ENCODE measurements around the gene ZNF777. TPM values are rescaled to one million over a fixed set of nuclear protein-coding genes. Genes with fewer than 3 reads are reported as not detected.
"Not testable (repeated sequence)": the region's sequence is repeated elsewhere in the genome, so short reads cannot be mapped to it uniquely, and the experiment has no call there.

The ZNF777 gene
- total and polyA plus RNA-seq, 12 donors: 3.5 to 16.2 (median 11.8) TPM

- no peak overlapping the region for H3K4me3 ChIP-seq
- no peaks in the 10 kb centered on the region for H3K4me1 ChIP-seq (replicated peaks in 1 of 2)
- H3K27ac ChIP-seq: no peak overlapping the region
- H3K27me3 ChIP-seq: no peaks in the 10 kb centered on the region
- H3K9me3 ChIP-seq (replicated peaks in 1 of 3): no peaks in the 10 kb centered on the region
- TF ChIP-seq POLR2A (IDR thresholded peaks at IDR 0.05) (no peak), CTCF (IDR thresholded peaks at IDR 0.05) (no peak)
- 62 to 72% (median 68%) methylated on average over 14 of the region's 14 CpGs for WGBS, 4 donors
- DNase-seq: no peak
- intact Hi-C loops (cut with DNase I): no loop called here
- H3K36me3 ChIP-seq (replicated peaks in 1 of 2): no peaks in the 10 kb centered on the region
Observed at GRCh38 chr7:149397470-149398043, 63.3 kb downstream of the ZNF777 start.

- H3K36me3 ChIP-seq (replicated peaks in 1 of 2); DNase-seq; H3K9me3 ChIP-seq (replicated peaks in 1 of 3); H3K4me3 ChIP-seq; intact Hi-C loops (cut with DNase I); H3K4me1 ChIP-seq (replicated peaks in 1 of 2); H3K27me3 ChIP-seq; H3K27ac ChIP-seq: not testable (repeated sequence)
- 58 to 64% (median 58%) methylated on average over 6 of the region's 6 CpGs for WGBS, 4 donors
Observed at GRCh38 chr7:149388550-149389335, 72.1 kb downstream of the ZNF777 start.

- DNase-seq; H3K27me3 ChIP-seq; H3K4me3 ChIP-seq; H3K27ac ChIP-seq; H3K9me3 ChIP-seq (replicated peaks in 1 of 3); intact Hi-C loops (cut with DNase I); H3K36me3 ChIP-seq (replicated peaks in 1 of 2); H3K4me1 ChIP-seq (replicated peaks in 1 of 2): not testable (repeated sequence)
- 55 to 74% (median 60%) methylated on average over 4 of the region's 4 CpGs for WGBS, 4 donors
Observed at GRCh38 chr7:149386514-149386913, 74.3 kb downstream of the ZNF777 start.

- intact Hi-C loops (cut with DNase I): no loop called here
- DNase-seq: no peak
- 44 to 54% (median 50%) methylated on average over 9 of the region's 9 CpGs for WGBS, 4 donors
- H3K4me1 ChIP-seq (replicated peaks in 1 of 2): no peaks in the 10 kb centered on the region
- no peak overlapping the region for H3K27ac ChIP-seq
- H3K4me3 ChIP-seq: no peak overlapping the region
- H3K27me3 ChIP-seq: peaks cover 4% of the 10 kb centered on the region
- TF ChIP-seq POLR2A (IDR thresholded peaks at IDR 0.05) (no peak), CTCF (IDR thresholded peaks at IDR 0.05) (no peak)
- H3K36me3 ChIP-seq (replicated peaks in 1 of 2): no peaks in the 10 kb centered on the region
- no peaks in the 10 kb centered on the region for H3K9me3 ChIP-seq (replicated peaks in 1 of 3)
Observed at GRCh38 chr7:149385195-149385950, 75.5 kb downstream of the ZNF777 start.

Other genes starting within 250 kb of the ZNF777 start
- 10 to 100 TPM in 4 of 9 donors, 1 to 10 TPM in 5; 5.7 to 22.7 (median 8.3) TPM for gene ZNF212, start 221.4 kb downstream of the ZNF777 start, total RNA-seq
- gene ZNF212, start 221.4 kb downstream of the ZNF777 start, polyA plus RNA-seq: 10 to 100 TPM in 2 of 3 donors, 1 to 10 TPM in 1; 5.5 to 14.5 (median 14.5) TPM
- gene ZNF783, start 198.9 kb downstream of the ZNF777 start, total RNA-seq: 10 to 100 TPM in 3 of 9 donors, 1 to 10 TPM in 6; 4.5 to 15.4 (median 8.0) TPM
- gene ZNF783, start 198.9 kb downstream of the ZNF777 start, polyA plus RNA-seq: 10 to 100 TPM in 1 of 3 donors, 1 to 10 TPM in 2; 3.2 to 23.6 (median 9.1) TPM
- gene ZNF746, start 36.7 kb upstream of the ZNF777 start, total RNA-seq: 10 to 100 TPM in 8 of 9 donors, 1 to 10 TPM in 1; 5.9 to 32.2 (median 16.7) TPM
- 10 to 100 TPM in 2 of 3 donors, 1 to 10 TPM in 1; 5.7 to 11.8 (median 11.6) TPM for gene ZNF746, start 36.7 kb upstream of the ZNF777 start, polyA plus RNA-seq

Data from adrenal gland (tissue), 12 donors.